DOHH2 (cell line): ENCODE results near the gene FAM20C.

Source experiments
- EZH2phosphoT487 ChIP-seq: fragments of 200-600 bp; sonication (generic); IDR thresholded peaks from 2 replicates; pipeline ENCODE4 v1.6.1; 2017; ENCODE audit warnings: borderline replicate concordance, mild to moderate bottlenecking, antibody characterized with exemption, low read length, moderate library complexity, mixed read lengths
- TF ChIP-seq, protein P1 (sequence below): fragments of 200-600 bp; sonication (generic); IDR thresholded peaks from one replicate; pipeline ENCODE4 v1.5.1; 2014; ENCODE audit warnings: antibody characterized with exemption, mild to moderate bottlenecking, low read depth, low read length; ENCODE audit not compliant: poor library complexity, severe bottlenecking

DNA sequence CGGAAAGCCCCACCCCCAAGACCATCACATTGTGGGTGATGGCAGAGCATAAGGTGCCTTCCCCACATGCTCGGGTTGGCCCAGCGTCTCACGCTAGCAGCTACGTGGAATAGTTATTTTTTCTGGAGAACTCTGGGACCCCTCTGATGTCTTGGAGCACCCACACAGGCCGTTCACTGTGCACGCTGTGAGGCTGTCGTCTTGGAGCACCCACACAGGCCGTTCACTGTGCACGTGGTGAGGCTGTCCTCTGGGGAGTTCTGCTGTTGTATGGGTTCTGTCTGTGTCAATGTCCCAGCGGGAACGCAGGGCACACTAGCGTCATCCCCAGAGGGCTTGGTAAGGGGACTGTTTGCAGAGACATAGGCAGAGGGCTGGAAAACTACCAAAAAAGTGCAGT lies 38.8 kb upstream of the FAM20C start:
- TF ChIP-seq, protein P1, sequence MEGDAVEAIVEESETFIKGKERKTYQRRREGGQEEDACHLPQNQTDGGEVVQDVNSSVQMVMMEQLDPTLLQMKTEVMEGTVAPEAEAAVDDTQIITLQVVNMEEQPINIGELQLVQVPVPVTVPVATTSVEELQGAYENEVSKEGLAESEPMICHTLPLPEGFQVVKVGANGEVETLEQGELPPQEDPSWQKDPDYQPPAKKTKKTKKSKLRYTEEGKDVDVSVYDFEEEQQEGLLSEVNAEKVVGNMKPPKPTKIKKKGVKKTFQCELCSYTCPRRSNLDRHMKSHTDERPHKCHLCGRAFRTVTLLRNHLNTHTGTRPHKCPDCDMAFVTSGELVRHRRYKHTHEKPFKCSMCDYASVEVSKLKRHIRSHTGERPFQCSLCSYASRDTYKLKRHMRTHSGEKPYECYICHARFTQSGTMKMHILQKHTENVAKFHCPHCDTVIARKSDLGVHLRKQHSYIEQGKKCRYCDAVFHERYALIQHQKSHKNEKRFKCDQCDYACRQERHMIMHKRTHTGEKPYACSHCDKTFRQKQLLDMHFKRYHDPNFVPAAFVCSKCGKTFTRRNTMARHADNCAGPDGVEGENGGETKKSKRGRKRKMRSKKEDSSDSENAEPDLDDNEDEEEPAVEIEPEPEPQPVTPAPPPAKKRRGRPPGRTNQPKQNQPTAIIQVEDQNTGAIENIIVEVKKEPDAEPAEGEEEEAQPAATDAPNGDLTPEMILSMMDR = no peak
- no peak for TF ChIP-seq EZH2phosphoT487
